T-helper 2 cell treated with Interferon-gamma antibody and Interleukin-4, amounts not matched to agents 5 μg/mL and 100 μg/mL, for 36 hours (primary cell): ENCODE data around the gene CLMN.

Experiments
- DNase-seq: peaks from one replicate; pipeline ENCODE4 v3.0.0; 2021; ENCODE audit warnings: low spot score
- H3K27ac Mint-ChIP-seq: one replicate; pipeline ENCODE4 v1.8.0; 2021; ENCODE audit warnings: mild to moderate bottlenecking, mixed read lengths
- H3K27me3 Mint-ChIP-seq: one replicate; pipeline ENCODE4 v1.8.0; 2021; ENCODE audit warnings: low read depth, mixed read lengths
- H3K36me3 Mint-ChIP-seq: one replicate; pipeline ENCODE4 v1.8.0; 2021; ENCODE audit warnings: low read depth, mixed read lengths
- H3K4me1 Mint-ChIP-seq: one replicate; pipeline ENCODE4 v1.8.0; 2021; ENCODE audit warnings: low read depth, mixed read lengths
- H3K4me3 Mint-ChIP-seq: one replicate; pipeline ENCODE4 v1.8.0; 2022; ENCODE audit warnings: mild to moderate bottlenecking, moderate library complexity, mixed read lengths
- H3K9me3 Mint-ChIP-seq: one replicate; pipeline ENCODE4 v1.8.0; 2021; ENCODE audit warnings: mixed read lengths

Gene CLMN

DNA sequence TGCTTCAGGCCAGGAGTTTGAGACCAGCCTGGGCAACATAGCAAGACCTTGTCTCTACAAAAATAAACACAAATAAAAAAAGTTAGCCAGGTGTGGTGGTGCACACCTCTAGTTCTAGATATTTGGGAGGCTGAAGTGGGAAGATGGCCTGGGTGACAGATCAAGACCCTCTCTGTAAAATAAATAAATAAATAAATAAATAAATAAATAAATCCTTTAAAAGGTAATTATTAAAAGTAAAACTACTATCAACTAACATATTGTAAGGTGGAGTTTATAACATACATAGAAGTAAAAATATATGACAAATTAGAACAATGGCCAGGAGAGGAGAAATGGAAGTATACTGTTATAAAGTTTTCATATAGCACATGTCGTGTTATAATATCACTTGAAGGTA, 33.3 kb upstream of the CLMN start:
- H3K36me3 Mint-ChIP-seq = no peaks in the 10 kb centered on the region
- DNase-seq = no peak
- peaks cover 8% of the 10 kb centered on the region for H3K9me3 Mint-ChIP-seq
- H3K4me3 Mint-ChIP-seq = no peak overlapping the region
- no peaks in the 10 kb centered on the region for H3K4me1 Mint-ChIP-seq
- H3K27ac Mint-ChIP-seq = no peak overlapping the region
- peaks cover 10% of the 10 kb centered on the region for H3K27me3 Mint-ChIP-seq

DNA sequence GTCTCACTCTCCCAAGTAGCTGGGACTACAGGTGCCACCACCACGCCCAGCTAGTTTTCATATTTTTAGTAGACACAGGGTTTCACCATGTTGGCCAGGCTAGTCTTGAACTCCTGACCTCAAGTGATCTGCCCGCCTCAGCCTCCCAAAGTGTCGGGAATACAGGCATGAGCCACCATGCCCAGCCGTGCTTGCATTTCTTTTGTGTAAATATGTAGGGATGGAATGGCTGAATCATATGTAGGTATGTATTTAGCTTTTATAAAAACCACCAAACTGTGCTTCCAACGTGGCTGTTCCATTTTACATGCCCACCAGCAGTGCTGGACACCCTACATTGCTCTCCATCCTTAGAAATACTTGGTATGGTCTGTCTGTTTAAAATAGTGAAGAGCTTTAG, 32.8 kb upstream of the CLMN start:
- H3K4me3 Mint-ChIP-seq = no peak overlapping the region
- no peak for DNase-seq
- H3K27me3 Mint-ChIP-seq = peaks cover 9% of the 10 kb centered on the region
- H3K36me3 Mint-ChIP-seq = no peaks in the 10 kb centered on the region
- H3K9me3 Mint-ChIP-seq = peaks cover 8% of the 10 kb centered on the region
- H3K27ac Mint-ChIP-seq = no peak overlapping the region
- no peaks in the 10 kb centered on the region for H3K4me1 Mint-ChIP-seq

DNA sequence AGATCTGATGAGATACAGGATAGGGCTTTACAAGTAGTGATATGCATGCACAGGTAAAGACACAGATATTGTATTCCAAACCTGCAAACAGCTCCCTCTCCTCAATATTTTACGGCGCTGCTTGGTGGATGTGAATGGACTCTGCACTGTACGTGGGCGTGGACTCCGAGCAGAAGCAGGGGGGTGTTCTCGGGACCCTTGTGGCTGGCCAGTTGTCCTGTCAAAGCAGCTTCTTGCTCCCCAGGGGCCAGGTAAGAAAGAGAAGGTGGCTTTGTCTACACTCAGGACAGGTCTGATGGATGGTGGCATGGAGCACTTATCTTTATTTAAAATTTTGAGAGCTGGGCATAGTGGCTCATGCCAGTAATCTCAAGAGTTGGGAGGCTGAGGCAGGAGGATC, 29.5 kb upstream of the CLMN start:
- Mint-ChIP-seq H3K36me3 (no peaks in the 10 kb centered on the region), H3K27ac (no peak overlapping the region), H3K27me3 (peaks cover 9% of the 10 kb centered on the region), H3K4me3 (no peak overlapping the region), H3K4me1 (no peaks in the 10 kb centered on the region), H3K9me3 (peaks cover 8% of the 10 kb centered on the region)
- DNase-seq = no peak

DNA sequence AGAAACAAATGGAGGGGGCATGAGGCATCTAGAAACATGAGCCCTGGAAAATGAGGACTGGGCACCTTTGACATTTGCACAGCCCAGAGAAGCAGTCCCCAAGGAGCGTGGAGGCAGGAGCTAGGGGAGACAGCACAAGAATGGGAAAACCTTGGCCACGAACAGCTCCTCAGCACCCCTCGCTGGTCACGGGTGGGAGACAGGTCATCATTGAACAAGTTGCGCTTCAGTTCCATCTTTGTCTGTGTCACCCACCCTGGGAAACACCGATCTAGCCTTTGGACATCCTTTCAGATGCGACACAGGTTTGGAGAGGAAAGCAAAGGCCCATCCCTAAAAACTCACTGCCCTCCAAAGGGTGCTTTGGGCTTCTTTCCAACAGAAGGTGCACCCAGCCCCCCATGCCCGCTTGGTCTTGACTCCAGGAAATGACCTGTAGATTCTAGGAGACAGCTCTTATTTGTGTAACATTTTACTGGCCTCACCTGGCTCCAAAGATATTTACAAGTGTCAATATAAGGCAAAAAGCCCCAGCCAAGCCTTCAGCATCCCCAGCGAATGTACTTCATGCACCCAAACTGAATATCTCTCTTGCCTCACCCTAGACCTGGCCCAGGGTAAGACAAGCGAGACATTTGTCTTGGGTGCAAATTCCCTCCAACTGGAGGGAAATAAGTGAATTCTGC, 28.8 kb upstream of the CLMN start:
- Mint-ChIP-seq H3K36me3 (no peaks in the 10 kb centered on the region), H3K27ac (no peak overlapping the region), H3K9me3 (peaks cover 3% of the 10 kb centered on the region), H3K4me3 (no peak overlapping the region), H3K27me3 (peaks cover 9% of the 10 kb centered on the region), H3K4me1 (no peaks in the 10 kb centered on the region)
- no peak for DNase-seq

DNA sequence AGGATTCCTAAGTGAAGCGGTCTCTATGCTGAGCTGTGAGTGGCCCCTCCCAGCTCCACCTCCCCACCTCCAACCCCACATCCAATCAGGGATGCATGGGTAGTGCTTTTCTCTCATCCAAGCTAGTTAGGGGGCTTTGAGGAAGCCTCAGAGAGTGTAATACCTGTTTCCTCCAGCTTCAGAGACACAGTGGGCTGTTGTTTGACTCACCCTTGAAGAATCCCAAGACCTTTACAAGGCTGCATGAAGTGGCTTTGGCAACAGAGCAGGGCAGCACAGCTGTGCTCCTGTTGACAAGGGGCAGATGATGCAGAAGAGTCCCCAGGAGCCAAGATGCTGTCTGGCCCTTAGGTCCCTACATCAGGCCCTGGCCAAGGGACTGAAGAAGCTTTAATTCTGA, 27.1 kb upstream of the CLMN start:
- H3K27me3 Mint-ChIP-seq = peaks cover 7% of the 10 kb centered on the region
- no peaks in the 10 kb centered on the region for H3K9me3 Mint-ChIP-seq
- H3K36me3 Mint-ChIP-seq = no peaks in the 10 kb centered on the region
- no peak overlapping the region for H3K4me3 Mint-ChIP-seq
- no peaks in the 10 kb centered on the region for H3K4me1 Mint-ChIP-seq
- no peak for DNase-seq
- H3K27ac Mint-ChIP-seq = no peak overlapping the region

DNA sequence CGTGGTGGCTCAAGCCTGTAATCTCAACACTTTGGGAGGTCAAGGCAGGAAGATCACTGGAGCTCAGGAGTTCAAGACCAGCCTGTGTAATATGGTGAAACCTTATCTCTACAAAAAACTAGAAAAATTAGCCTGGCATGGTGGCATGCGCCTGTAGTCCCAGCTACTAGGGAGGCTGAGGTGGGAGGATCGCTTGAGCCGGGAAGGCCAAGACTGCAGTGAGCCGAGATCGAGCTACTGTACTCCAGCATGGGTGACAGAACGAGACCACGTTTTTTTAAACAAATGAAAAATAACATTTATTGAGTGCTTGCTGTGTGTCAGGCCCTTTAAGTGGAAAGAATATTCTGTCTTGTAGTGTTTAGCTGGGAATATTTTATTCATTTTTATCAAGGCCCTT, 26.6 kb upstream of the CLMN start:
- Mint-ChIP-seq H3K27ac (no peak overlapping the region), H3K4me1 (no peaks in the 10 kb centered on the region), H3K4me3 (no peak overlapping the region), H3K36me3 (no peaks in the 10 kb centered on the region), H3K9me3 (no peaks in the 10 kb centered on the region), H3K27me3 (peaks cover 8% of the 10 kb centered on the region)
- no peak for DNase-seq

DNA sequence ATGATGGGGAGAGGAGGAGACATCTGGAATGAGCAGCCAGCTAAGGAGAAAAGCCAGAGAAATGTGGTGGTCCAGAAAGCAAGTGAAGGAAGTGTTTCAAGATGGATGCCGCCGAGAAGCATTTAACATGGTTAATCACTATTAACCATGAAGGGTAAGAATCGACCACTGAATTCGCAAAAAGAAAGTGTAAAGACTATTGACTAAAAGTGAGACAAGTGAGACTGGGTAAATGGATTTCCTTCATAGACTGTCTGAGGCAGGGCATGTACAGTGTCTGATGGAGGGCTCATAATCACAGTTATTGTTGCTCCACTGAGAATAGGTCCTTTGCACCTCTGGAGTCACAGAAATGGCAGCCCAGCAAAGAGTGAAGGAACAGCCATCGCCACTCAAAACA, 25.3 kb upstream of the CLMN start:
- H3K4me1 Mint-ChIP-seq = no peaks in the 10 kb centered on the region

DNA sequence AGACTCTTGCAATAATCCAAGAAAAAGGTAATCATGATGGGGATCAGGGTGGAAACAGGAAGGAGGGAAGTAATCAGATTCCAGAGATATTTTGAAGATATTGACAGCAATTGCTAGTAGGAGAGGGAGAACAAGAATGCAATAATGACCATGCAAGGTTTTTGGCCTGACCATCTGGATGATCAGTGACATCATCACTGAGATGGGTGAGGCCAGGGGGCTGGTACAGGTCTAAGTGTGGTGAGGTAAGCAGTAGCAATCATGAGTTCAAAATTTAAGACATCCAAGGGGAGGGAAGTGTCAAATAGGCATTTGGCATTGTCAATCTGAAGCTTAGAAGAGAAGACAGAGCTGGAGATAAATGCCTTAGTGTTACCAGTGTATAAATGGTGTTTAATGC, 24.8 kb upstream of the CLMN start:
- peaks cover 11% of the 10 kb centered on the region for H3K27me3 Mint-ChIP-seq
- H3K9me3 Mint-ChIP-seq = no peaks in the 10 kb centered on the region
- H3K27ac Mint-ChIP-seq = no peak overlapping the region
- H3K36me3 Mint-ChIP-seq = no peaks in the 10 kb centered on the region
- no peaks in the 10 kb centered on the region for H3K4me1 Mint-ChIP-seq
- H3K4me3 Mint-ChIP-seq = no peak overlapping the region
- no peak for DNase-seq

More for the DNA sequence above, 25.3 kb upstream of the CLMN start:
- Mint-ChIP-seq H3K9me3 (no peaks in the 10 kb centered on the region), H3K4me3 (no peak overlapping the region), H3K36me3 (no peaks in the 10 kb centered on the region), H3K27ac (no peak overlapping the region), H3K27me3 (peaks cover 11% of the 10 kb centered on the region)
- DNase-seq = no peak

DNA sequence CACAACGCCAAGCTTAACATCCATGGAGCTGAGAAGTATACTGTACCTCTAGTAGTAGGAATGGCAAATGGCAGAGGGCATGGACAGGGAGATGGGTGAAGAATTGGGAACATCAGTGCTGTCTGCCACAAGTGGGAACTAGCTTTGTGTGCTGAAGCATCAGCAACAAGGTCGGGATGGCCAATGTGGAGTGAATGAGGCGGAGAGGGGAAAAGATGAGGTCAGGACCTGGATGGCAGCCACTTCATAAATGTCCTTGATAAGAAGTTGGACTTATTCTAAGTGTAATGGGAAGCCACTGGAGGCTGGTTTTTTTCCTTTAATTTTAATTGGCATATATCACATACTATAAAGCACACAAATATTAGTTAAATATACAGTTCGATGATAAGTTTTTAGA, 21.9 kb upstream of the CLMN start:
- no peak overlapping the region for H3K4me3 Mint-ChIP-seq
- no peak overlapping the region for H3K27ac Mint-ChIP-seq
- no peaks in the 10 kb centered on the region for H3K36me3 Mint-ChIP-seq
- DNase-seq = no peak
- H3K4me1 Mint-ChIP-seq = no peaks in the 10 kb centered on the region
- no peaks in the 10 kb centered on the region for H3K9me3 Mint-ChIP-seq
- H3K27me3 Mint-ChIP-seq = peaks cover 16% of the 10 kb centered on the region

DNA sequence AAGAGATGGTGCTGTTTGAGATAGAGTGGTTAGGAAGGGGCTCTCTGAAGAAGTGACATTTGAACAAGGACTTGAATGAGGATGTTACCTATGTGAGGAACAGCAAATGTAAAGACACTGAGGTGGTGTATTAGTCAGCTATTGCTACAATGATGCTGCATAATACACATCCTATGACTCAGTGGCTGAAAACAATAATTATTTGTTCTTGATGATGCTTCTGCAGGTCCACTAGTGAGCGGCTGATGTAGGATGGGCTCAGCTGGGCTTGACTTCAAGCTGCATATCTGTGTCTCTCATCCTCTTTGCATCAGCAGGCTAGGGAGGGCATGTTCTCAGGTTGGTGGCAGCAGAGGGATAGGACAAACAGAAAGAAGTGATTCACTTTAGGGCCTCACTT, 21.4 kb upstream of the CLMN start:
- Mint-ChIP-seq H3K4me3 (no peak overlapping the region), H3K27me3 (peaks cover 20% of the 10 kb centered on the region), H3K27ac (no peak overlapping the region), H3K4me1 (no peaks in the 10 kb centered on the region), H3K36me3 (no peaks in the 10 kb centered on the region), H3K9me3 (no peaks in the 10 kb centered on the region)
- no peak for DNase-seq

DNA sequence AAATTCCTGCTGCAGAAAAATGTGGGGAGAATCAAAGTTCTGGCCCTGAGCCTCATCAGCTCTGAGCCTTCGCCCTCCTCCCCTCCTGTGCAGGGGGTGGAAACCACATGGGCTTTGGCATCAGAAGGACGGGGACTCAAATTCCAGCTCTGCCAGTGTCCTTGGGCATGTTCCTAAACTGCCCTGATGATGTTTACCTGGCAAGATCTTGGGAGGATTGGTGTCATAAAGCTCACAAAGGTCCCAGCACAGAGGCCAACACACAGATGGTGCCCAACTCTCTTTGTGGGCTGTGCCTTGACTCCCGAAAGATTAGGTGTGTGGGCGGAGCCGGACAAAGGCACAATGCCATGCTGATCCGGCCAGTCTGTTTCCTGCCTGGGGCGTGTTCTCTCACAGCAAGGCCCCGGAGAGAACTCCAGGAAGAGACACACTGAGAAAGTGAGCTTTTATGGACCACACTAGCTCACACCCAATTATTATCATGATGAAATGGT, 20.5 kb upstream of the CLMN start:
- H3K27ac Mint-ChIP-seq = no peak overlapping the region
- H3K27me3 Mint-ChIP-seq = peaks cover 20% of the 10 kb centered on the region
- DNase-seq = no peak

DNA sequence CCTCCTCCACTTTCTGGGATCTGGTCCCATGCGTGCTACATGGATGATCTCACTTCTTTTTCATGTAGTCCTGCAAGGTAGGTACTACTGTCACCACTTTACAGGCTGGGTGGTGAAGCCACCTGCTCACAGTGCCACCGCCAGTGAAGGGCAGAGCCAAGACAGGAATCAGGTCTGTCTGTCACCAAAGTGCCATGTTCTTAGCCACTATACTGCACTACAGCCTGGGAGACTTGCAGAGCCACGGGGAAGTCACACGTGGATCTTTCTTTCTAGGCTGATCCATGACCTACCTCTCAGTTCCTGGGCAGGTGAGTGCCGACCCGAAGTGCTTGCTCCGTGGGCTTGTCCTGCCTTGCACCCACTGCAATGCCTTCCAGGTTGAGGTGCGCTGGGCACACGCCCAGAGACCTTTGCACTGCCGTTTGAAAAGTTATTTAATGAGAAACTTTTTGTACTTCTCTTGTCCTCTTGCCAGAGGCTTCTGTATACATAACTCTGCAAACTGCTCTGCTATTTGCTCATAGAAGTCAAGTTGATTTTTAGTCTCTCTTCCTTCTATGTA, 19.7 kb upstream of the CLMN start:
- Mint-ChIP-seq H3K36me3 (no peaks in the 10 kb centered on the region), H3K27ac (no peak overlapping the region), H3K4me1 (no peaks in the 10 kb centered on the region), H3K9me3 (no peaks in the 10 kb centered on the region), H3K4me3 (no peak overlapping the region), H3K27me3 (peaks cover 20% of the 10 kb centered on the region)
- DNase-seq = no peak

More for the DNA sequence above, 20.5 kb upstream of the CLMN start:
- H3K4me3 Mint-ChIP-seq = no peak overlapping the region
- no peaks in the 10 kb centered on the region for H3K36me3 Mint-ChIP-seq
- H3K4me1 Mint-ChIP-seq = no peaks in the 10 kb centered on the region
- no peaks in the 10 kb centered on the region for H3K9me3 Mint-ChIP-seq

DNA sequence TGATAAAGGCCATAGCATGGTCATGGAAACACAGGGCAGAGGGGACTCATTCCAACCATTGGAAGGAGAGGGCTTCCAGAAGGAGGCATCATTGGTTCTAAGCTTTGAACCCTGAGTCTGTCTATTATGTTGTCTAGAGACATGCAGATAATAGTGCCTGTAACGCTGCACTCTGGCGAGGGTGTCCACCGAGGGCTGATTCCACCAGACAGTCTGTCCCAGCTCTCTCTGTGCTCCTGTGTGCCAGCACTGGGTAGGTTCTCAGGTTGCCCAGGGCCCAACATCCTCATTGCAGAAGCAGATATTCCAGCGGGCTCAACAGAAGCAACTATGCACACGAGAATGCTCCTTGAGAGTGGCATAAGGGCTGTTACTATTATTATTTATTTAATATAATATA, 18.7 kb upstream of the CLMN start:
- H3K27me3 Mint-ChIP-seq = peaks cover 20% of the 10 kb centered on the region

DNA sequence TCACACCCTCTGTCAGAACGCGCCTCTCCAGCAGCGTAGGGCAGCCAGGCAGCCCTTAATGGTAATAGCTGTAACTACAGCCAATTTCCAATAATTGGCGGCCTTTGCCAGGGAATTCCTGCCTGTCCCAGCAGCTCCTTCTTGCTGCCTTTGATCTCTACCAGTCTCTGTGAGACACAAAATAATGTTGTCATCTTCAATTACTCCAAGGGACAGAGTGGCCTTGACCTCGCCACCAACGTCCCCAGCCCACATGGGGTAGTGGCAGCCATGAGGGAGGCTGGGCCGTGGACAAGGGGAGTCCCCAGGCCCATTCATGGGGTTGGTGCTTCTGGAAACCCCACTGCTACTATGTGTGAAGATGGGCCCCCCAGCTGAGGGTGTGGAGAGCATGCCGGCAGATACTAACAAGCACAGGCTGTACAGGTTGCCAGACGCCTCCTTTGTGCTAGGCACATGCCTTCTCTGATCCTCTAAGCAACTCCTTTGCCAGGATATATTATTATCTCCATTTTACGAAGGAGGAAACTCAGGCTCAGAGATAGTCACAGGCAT, 17.4 kb upstream of the CLMN start:
- no peak for DNase-seq
- H3K4me1 Mint-ChIP-seq = no peaks in the 10 kb centered on the region
- no peak overlapping the region for H3K4me3 Mint-ChIP-seq
- peaks cover 20% of the 10 kb centered on the region for H3K27me3 Mint-ChIP-seq
- no peaks in the 10 kb centered on the region for H3K9me3 Mint-ChIP-seq
- no peaks in the 10 kb centered on the region for H3K36me3 Mint-ChIP-seq
- no peak overlapping the region for H3K27ac Mint-ChIP-seq

More for the DNA sequence above, 18.7 kb upstream of the CLMN start:
- H3K27ac Mint-ChIP-seq = no peak overlapping the region
- no peaks in the 10 kb centered on the region for H3K9me3 Mint-ChIP-seq
- no peaks in the 10 kb centered on the region for H3K4me1 Mint-ChIP-seq
- H3K36me3 Mint-ChIP-seq = no peaks in the 10 kb centered on the region
- DNase-seq = no peak
- no peak overlapping the region for H3K4me3 Mint-ChIP-seq
